GM19099 (cell line): Measurements from ENCODE around the gene LILRB2.

ENCODE experiments used
- POLR2A ChIP-seq: IDR thresholded peaks from 3 replicates; pipeline ENCODE4 v1.6.1; 2011; ENCODE audit warnings: low read depth; ENCODE audit not compliant: insufficient read length; ENCODE audit errors: extremely low read depth

Gene LILRB2

GRCh38 chr19:54271106-54271505 is 9.8 kb downstream of the LILRB2 start:
- no peak for TF ChIP-seq POLR2A

- no peak for TF ChIP-seq POLR2A
Measured at GRCh38 chr19:54268936-54269335, 12.0 kb downstream of the LILRB2 start.

GRCh38 chr19:54266133-54266532 is 14.8 kb downstream of the LILRB2 start:
- no peak for TF ChIP-seq POLR2A

GRCh38 chr19:54262470-54262869 is 18.4 kb downstream of the LILRB2 start:
- no peak for TF ChIP-seq POLR2A

GRCh38 chr19:54262066-54262465 is 18.8 kb downstream of the LILRB2 start:
- TF ChIP-seq POLR2A, result no peak

GRCh38 chr19:54257116-54257480 is 23.8 kb downstream of the LILRB2 start, which contains the start of gene LILRB5:
Gene LILRB5 (minus strand): TSS chr19:54257273. CDS start chr19:54257193, 80 bp downstream.
- TF ChIP-seq POLR2A, result no peak

- no peak for TF ChIP-seq POLR2A
Measured at GRCh38 chr19:54256250-54257115, 24.4 kb downstream of the LILRB2 start.

GRCh38 chr19:54255105-54255775 is 25.7 kb downstream of the LILRB2 start:
- no peak for TF ChIP-seq POLR2A

- TF ChIP-seq POLR2A, result no peak
Measured at GRCh38 chr19:54254195-54254906, 26.6 kb downstream of the LILRB2 start.

- no peak for TF ChIP-seq POLR2A
Measured at GRCh38 chr19:54253331-54254194, 27.3 kb downstream of the LILRB2 start.

- no peak for TF ChIP-seq POLR2A
Measured at GRCh38 chr19:54252845-54253244, 28.1 kb downstream of the LILRB2 start.

GRCh38 chr19:54252243-54252642 is 28.7 kb downstream of the LILRB2 start:
- no peak for TF ChIP-seq POLR2A

- no peak for TF ChIP-seq POLR2A
Measured at GRCh38 chr19:54248016-54248601, 32.8 kb downstream of the LILRB2 start.
